ENCODE measurements around the gene THAP4. TPM values are rescaled to one million over a fixed set of nuclear protein-coding genes. Genes with fewer than 3 reads are reported as not detected.
"Not testable (repeated sequence)": the region's sequence is repeated elsewhere in the genome, so short reads cannot be mapped to it uniquely, and the experiment has no call there.

THAP4 gene
- polyA plus RNA-seq, 4 donors, result 57.6 to 75.1 (median 69.1) TPM

DNA sequence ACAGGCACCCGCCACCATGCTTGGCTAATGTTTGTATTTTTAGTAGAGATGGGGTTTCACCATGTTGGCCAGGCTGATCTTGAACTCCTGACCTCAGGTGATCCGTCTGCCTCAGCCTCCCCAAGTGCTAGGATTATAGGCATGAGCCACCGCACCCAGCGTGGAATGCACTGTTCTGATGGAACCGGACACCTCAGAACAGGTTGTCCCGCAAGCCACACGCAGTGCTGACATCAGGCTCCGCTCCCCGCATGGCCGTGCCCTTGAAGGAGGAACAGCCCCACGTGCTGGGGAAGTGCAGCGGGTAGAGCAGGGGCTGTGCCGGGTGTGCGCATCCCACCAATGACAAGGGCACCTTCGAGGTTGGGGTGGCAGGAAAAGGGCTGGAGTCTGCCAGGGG lies 69.7 kb downstream of the THAP4 start:
- DNase-seq (ENCODE audit: low read depth in 4 of 4, low spot score in 2 of 4), result not testable (repeated sequence)

DNA sequence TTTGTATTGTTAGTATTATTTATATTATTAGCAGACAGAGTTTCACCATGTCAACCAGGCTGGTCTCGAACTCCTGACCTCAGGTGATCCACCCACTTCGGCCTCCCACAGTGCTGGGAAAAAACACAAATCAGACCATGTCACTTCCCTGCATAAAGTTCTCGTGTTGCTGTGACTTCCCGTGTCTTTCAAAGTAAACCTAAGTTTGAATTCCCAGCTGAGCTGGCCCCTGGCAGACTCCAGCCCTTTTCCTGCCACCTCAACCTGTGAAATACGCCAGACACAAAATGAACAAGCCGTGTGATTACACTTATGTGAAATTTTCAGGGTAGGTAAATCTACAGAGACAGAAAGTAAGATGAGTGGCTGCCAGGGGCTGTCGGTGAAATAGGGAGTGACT lies 70.5 kb downstream of the THAP4 start:
- DNase-seq (ENCODE audit: low read depth in 4 of 4, low spot score in 2 of 4), result no peak

DNA sequence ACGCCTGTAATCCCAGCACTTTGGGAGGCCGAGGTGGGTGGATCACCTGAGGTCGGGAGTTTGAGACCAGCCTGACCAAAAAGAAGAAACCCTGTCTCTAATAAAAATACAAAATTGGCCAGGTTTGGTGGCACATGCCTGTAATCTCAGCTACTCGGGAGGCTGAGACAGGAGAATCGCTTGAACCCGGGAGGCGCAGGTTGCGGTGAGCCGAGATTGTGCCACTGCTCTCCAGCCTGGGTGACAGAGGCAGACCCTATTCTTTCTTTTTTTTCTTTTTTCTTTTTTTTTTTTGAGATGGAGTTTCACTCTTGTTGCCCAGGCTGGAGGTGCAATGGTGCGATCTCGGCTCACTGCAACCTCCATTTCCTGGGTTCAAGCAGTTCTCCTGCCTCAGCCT lies 70.9 kb downstream of the THAP4 start:
- DNase-seq (ENCODE audit: low read depth in 4 of 4, low spot score in 2 of 4), result not testable (repeated sequence)

GRCh38 chr2:241565411-241565810 lies 71.5 kb downstream of the THAP4 start:
- DNase-seq (ENCODE audit: low read depth in 4 of 4, low spot score in 2 of 4), result no peak

- DNase-seq (ENCODE audit: low read depth in 4 of 4, low spot score in 2 of 4), result no peak
These were observed 72.2 kb downstream of the THAP4 start for GRCh38 chr2:241564596-241565410.

DNA sequence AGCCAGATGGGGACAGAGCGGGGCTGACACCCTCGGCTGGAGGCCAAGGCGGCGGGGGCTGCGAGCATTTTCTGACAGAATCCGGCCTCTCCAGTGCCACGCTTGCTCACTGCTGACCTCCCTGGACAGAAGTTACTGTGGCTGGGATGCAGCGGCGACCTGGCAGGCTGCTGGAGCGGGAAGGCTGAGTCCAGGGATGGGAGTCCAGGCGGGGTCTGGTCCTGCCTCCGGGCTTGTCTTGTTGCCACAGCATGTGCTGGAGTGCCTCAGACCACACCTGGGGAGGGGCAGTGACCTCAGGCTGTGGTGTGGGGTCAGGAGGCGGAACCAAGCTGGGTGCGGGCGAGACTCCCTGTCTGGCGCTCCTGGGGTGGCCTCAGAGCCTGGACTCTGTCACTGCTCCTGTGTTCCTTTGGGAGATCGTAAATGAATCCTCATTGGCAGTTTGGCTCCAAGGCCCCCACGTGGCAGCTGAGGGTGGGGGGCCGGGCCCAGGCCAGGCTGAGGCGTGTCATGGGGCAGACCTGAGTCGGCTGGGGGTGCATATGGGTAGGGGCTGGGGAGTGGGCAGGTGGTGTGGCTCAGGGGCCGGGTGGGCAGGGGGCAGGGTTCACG lies 72.9 kb downstream of the THAP4 start:
- DNase-seq (ENCODE audit: low read depth in 4 of 4, low spot score in 2 of 4), result no peak

DNA sequence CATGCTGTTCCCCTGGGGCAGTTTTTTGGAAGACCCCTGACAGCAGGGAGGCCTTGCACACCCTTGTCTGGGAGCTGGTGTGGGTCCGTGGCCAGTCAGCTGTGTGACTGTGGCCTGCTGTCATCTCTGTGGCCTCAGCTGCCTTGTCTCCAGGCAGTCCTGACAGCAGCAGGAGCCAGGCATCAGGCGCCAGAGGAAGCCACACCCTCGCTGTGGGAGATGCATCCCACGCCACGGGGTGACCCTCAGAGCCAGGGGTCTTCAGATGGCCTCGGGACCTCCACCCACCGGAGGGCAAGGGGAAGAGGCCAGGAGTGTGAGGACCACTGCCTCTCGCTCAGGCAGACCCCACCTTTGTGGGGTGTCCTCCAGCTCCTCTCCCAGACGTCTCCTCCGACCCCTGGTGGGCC lies 73.4 kb downstream of the THAP4 start:
- no peak for DNase-seq (ENCODE audit: low read depth in 4 of 4, low spot score in 2 of 4)

DNA sequence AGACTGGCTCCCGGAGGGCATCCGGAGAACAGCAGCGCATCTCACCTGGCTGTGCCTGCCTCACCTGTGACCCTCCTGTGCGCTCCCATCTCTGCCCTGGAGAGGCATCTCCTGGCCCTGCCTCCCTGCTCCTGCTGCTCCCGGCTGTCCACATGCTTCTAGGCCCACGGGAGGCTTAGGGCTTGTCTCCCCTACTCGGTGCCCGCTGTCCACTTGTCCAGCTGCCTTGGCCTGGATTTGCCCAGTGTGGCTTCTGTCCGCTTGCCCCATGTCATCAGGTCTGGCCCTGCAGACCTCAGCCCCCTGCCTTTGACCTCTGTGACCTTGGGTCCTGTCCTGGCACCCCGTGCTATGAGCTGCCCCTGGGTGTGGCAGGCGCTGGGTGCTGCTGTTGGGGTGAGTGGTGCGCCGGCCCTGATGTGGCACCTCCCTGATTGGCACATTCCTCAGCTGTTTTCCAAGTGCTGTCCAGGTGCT lies 73.9 kb downstream of the THAP4 start:
- DNase-seq (ENCODE audit: low read depth in 4 of 4, low spot score in 2 of 4), result no peak

- no peak for DNase-seq (ENCODE audit: low read depth in 4 of 4, low spot score in 2 of 4)
These were observed 74.6 kb downstream of the THAP4 start for GRCh38 chr2:241562269-241562891.

DNA sequence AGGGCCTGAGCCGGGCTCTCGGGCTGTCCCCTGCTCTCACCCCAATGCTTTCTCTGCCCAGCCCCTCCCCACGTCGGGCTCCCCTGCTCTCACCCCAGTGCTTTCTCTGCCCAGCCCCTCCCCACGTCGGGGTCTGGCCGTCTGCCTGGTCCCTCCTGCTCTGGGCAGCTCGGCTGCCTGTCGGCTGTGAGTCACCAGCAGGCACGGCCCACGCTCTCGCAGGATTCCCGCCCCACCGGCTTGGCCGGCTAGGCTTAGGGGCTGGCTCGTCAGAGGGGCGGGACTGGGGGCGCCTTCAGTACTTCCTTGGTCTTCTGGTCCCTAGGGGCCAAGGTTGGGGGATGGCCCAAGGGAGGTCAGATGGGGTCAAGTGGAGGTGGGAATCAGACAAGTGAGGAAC lies 75.1 kb downstream of the THAP4 start:
- DNase-seq (ENCODE audit: low read depth in 4 of 4, low spot score in 2 of 4), result no peak

GRCh38 chr2:241560883-241561474 lies 76.0 kb downstream of the THAP4 start:
- DNase-seq (ENCODE audit: low read depth in 4 of 4, low spot score in 2 of 4), result no peak

- no peak for DNase-seq (ENCODE audit: low read depth in 4 of 4, low spot score in 2 of 4)
These were observed 76.6 kb downstream of the THAP4 start for GRCh38 chr2:241560162-241560882.

DNA sequence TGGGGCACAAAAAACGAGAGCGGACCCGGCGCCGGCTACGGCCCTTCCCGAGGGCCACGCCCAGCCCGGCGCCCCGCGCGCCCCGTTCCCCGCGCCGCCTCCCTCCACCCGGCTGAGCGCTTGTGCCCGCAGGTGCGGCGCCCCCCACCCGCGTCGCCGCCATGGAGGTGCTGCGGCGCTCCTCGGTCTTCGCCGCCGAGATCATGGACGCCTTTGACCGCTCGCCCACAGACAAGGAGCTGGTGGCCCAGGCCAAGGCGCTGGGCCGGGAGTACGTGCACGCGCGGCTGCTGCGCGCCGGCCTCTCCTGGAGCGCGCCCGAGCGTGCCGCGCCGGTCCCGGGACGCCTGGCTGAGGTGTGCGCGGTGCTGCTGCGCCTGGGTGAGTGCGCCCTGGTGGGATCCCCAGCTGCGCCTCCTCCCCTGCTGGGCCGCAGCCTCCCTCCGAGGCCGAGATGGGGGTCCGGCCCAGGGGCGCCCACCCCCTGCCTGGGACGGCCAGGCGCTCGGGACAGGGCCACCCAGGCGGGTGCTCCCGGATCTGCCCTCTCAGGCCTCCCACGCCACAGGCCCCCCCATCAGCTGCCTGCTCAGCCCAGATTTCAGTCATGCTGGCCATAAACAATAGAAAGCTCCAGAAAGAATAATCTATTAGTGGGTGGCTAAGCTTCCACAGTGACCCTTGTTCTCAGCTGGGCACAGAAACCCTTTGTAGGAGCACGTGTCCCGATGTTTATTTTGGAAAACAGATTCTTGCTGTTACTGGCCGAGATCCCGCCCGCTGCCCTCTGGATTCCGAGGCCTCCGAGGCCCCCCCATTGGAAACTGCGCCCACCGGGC lies 77.4 kb downstream of the THAP4 start:
- no peak for DNase-seq (ENCODE audit: low read depth in 4 of 4, low spot score in 2 of 4)

DNA sequence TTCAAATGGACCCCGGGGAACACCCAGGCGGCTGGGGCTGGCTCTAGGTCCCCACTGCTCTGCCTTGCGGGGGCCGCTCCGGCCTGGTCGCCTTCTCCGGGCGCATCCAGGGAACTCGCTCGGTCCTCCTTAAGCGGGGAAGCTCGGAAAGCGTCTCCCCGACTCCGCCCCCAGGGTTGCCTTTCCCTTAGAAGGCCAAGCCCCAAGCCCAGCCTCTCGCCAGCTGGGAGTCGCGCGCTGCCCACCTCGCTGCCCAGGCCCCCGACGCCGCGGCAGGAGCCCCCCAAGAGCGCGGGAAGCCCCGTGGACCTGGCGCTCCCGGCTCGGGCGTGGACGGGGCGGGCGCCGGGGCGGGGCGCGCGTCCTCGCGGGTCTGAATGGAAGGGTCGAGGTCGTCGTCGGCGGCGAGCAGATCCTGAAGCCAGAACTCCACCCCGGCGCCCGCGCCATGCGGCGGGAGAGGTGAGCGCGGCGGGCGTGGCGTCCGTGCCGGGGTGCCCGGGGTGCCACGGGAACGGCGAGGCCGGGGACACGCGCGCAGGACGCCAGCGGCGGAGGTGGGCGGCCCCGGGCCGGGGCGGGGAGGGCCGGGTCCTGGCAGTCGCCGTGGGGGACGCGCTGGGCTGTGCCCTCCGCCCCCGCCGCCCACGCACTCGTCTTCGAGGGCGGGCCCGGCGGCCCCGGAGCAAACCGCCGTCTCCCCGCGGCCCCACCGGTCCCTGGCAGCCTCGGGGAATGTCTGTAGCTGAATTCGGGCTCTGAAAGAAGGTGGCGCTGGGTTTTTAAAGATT lies 78.2 kb downstream of the THAP4 start, which contains the start of gene BOK:
TSS of gene BOK (plus strand) at position 214 of the 791 bp plus-strand sequence. CDS start 739 bp downstream, outside the sequence.
- DNase-seq (ENCODE audit: low read depth in 4 of 4, low spot score in 2 of 4), result no peak

DNA sequence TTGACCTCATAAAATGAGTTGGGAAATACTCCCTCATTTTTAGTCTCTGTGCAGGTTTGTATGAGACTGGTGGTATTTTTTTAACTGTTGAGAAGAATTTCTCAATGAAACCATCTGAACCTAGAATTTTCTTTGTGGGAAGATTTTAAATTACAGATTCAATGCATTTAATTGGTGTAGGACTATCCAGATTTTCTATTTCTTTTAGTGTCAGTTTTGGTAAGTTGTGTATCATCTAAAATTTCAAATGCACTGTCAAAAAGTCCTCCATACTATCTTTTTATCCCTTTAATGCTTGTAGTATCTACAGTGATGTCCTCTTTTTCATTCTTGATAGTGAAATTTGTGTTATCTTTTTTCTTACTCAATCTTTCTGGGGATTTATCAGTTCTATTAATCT lies 80.2 kb downstream of the THAP4 start:
- DNase-seq (ENCODE audit: low read depth in 4 of 4, low spot score in 2 of 4), result no peak

DNA sequence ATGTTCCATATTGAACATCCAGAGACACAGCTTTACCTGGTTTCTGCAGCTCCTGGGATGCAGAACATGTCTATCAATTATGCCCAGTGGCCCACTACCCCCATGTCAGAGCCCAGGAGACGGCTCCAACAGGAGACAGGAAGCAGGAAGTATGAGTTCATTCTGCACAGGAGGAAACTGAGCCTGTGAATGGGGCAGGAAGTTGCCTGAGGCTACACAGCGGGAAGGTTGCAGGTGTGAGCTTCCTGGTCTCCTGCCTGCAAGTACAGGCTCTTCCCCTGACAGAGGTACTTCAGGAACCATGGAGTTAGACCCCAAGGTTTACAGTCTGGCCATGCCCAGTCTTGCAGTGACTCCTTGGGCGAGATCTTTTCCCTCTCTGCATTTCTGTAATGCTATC lies 81.2 kb downstream of the THAP4 start:
- DNase-seq (ENCODE audit: low read depth in 4 of 4, low spot score in 2 of 4), result no peak

- DNase-seq (ENCODE audit: low read depth in 4 of 4, low spot score in 2 of 4), result no peak
These were observed 82.2 kb downstream of the THAP4 start for GRCh38 chr2:241554610-241555322.

DNA sequence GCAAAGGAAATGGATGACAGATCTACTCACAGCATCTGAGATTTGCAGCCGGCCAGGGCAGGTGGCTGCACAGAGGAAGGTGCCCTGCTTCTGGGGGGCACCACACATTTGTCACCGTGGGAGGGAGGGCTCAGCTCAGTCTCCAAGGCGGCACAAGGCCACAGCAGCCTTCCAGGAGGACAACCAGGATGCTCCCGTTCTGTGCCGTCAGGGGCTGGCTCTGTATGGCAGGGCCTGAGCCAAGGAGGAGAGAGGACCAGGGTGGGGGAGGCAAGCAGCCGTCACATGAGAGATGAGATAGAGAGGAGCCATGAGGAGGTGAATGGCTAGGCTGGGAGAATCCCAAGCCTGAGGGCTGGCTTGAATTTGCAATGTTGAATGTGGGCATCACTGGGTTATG lies 83.0 kb downstream of the THAP4 start:
- DNase-seq (ENCODE audit: low read depth in 4 of 4, low spot score in 2 of 4), result no peak
